GM04503 (cell line): Measurements from ENCODE around the gene MSANTD1.

Source experiments
- DNase-seq: peaks from one replicate; pipeline ENCODE4 v3.0.0-alpha.2; 2012; ENCODE audit warnings: low read depth

MSANTD1 gene

GRCh38 chr4:3233391-3234071 lies 15.4 kb upstream of the MSANTD1 start:
- DNase-seq: no peak

DNA sequence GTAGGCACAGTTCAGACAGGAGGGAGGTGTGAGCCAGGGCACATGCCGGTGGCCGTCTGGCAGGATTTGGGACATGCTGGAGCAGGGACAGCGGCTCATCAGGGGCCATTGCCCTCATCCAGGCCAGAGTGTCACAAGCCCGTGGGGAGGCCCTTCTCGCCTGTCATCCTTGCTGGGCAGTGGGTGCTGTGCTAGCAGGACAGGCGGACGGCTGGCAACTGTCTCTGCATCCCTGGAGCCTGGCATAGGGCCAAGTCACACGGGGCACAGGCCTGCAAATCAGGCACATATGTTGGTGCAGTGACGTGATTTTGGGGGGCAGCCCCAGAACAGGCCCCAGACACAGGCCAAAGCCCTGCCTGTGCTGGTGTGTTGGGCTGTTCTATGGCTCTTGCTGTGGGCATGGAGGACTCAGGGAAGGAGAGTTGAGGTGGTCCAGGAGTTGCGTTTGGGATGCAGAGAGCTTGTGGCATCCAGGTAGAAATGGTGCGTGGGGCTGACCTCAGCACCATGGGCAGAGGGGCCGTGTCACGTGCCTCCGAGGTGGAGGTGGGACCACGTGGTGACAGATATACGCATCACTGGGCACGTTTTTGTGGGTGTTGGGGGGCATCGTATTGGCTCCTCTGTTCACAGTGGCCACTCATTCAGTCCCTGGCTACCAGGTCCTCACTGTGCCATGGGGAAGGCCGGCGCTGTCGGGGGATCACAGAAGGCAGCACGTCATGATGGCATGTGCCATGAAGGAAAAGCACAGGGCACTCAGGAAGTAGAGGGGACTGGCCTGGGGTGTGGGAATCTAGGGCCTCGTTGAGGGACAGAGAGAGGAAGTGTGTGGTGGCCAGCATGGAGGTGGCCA lies 14.6 kb upstream of the MSANTD1 start:
- DNase-seq: no peak

DNA sequence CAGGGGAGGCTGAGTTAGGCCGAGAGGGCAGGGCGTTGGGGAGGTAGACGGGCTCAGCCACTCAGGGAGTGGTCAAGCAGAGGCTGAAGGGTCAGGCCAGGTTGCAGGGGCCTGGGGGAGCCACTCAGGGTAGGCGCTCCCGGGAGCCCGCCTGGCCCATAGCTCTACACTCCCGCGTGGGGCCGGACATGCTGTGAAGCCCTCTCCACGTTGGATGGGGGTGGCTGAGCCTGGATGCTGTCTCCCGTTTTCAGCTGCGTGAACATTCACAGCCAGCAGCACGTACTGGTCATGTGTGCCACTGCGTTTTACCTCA lies 14.0 kb upstream of the MSANTD1 start:
- no peak for DNase-seq

- DNase-seq: no peak
Measured at GRCh38 chr4:3235581-3235980, 13.4 kb upstream of the MSANTD1 start.

DNA sequence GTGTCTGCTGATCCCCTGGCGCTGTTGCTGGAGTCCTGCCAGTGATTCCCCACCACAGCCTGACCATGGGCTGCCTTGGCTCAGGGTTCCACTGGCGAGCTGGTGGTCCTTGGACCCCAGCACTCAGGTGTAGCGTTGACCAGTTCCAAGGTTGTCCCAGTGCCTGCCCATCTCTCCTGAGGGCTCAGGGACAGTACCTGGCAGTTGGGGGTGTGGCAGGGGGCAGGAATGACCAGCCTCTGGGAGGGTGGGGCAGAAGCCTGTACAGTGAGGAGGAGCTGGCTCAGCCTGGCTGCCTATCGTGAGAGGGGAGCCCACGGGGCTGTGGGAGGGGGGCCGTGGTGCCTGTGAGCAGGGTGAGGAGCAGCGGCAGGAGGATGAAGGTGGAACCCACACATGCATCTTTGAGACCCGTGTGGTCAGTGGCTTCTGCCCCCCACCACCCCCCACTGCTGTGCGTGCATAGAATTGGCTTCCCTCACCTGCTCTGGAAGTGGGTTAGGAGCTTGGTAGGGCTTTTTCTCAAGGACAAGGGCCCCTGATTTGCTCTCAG lies 12.6 kb upstream of the MSANTD1 start:
- no peak for DNase-seq

GRCh38 chr4:3237266-3237665 lies 11.7 kb upstream of the MSANTD1 start:
- no peak for DNase-seq

- DNase-seq: no peak
Measured at GRCh38 chr4:3237712-3238560, 11.0 kb upstream of the MSANTD1 start.

DNA sequence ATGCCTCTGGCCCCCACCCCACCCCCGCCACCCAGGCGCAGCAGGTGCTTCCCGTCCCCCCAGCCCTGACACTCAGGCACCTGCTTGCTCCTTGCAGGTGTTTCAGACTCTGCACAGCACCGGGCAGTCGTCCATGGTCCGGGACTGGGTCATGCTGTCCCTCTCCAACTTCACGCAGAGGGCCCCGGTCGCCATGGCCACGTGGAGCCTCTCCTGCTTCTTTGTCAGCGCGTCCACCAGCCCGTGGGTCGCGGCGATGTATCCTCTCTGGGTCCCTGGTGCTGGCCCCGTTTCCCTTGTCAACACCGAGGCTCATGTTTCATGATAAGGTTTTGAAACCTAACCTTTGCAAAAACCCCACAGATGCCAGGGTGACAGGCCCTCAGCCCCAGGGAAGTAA lies 10.2 kb upstream of the MSANTD1 start:
- no peak for DNase-seq

DNA sequence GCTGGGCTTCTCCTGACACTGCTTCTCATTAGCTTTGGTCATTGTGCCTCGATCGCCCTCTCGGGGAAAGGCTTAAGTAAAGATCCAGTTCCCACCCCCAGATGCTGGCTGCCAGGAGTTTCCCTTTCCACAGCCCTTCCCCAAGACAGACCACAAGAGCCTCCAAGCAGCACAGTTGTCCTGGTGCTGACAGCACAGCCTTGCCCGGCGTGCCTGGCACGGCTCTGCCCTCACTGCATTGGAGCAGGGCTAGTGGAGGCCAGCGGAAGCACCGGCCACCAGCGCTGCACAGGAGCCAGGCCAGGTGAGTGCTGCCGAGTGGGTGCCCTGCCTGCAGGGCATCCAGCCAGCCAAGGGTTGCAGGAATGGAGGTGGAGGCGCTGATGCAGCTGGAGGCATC lies 9.7 kb upstream of the MSANTD1 start:
- DNase-seq: no peak

DNA sequence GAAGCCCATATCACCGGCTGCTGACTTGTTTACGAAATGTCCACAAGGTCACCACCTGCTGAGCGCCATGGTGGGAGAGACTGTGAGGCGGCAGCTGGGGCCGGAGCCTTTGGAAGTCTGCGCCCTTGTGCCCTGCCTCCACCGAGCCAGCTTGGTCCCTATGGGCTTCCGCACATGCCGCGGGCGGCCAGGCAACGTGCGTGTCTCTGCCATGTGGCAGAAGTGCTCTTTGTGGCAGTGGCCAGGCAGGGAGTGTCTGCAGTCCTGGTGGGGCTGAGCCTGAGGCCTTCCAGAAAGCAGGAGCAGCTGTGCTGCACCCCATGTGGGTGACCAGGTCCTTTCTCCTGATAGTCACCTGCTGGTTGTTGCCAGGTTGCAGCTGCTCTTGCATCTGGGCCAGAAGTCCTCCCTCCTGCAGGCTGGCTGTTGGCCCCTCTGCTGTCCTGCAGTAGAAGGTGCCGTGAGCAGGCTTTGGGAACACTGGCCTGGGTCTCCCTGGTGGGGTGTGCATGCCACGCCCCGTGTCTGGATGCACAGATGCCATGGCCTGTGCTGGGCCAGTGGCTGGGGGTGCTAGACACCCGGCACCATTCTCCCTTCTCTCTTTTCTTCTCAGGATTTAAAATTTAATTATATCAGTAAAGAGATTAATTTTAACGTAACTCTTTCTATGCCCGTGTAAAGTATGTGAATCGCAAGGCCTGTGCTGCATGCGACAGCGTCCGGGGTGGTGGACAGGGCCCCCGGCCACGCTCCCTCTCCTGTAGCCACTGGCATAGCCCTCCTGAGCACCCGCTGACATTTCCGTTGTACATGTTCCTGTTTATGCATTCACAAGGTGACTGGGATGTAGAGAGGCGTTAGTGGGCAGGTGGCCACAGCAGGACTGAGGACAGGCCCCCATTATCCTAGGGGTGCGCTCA lies 8.7 kb upstream of the MSANTD1 start:
- no peak for DNase-seq

DNA sequence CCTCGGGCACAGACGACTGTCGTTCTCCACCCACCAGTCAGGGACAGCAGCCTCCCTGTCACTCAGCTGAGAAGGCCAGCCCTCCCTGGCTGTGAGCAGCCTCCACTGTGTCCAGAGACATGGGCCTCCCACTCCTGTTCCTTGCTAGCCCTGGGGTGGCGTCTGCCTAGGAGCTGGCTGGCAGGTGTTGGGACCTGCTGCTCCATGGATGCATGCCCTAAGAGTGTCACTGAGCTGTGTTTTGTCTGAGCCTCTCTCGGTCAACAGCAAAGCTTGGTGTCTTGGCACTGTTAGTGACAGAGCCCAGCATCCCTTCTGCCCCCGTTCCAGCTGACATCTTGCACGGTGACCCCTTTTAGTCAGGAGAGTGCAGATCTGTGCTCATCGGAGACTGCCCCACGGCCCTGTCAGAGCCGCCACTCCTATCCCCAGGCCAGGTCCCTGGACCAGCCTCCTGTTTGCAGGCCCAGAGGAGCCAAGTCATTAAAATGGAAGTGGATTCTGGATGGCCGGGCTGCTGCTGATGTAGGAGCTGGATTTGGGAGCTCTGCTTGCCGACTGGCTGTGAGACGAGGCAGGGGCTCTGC lies 7.9 kb upstream of the MSANTD1 start:
- DNase-seq: no peak

- DNase-seq: no peak
Measured at GRCh38 chr4:3241898-3242524, 6.9 kb upstream of the MSANTD1 start.

- no peak for DNase-seq
Measured at GRCh38 chr4:3243136-3243780, 5.7 kb upstream of the MSANTD1 start.

DNA sequence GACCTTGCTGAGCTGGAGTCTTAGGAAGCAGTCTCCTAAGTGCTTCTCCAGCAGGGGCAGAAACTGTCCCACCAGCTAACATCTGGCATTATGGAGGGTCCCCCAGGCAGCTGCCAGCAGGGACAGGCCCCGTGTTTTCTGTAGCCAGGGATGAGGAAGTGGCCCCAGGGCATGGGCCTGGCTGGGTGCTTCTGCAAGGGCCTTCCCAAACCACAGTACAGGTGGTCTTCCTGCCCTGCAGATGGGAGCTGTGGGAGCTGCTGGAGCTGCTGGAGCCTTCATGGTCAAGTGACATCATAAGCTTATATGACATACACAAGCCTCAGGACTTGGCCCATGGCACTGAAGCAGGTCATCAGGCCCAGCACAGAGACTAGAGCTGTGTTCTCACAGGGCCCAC lies 5.0 kb upstream of the MSANTD1 start:
- no peak for DNase-seq

GRCh38 chr4:3244747-3245146 lies 4.2 kb upstream of the MSANTD1 start:
- DNase-seq: no peak

GRCh38 chr4:3245676-3246075 lies 3.3 kb upstream of the MSANTD1 start:
- DNase-seq: no peak

DNA sequence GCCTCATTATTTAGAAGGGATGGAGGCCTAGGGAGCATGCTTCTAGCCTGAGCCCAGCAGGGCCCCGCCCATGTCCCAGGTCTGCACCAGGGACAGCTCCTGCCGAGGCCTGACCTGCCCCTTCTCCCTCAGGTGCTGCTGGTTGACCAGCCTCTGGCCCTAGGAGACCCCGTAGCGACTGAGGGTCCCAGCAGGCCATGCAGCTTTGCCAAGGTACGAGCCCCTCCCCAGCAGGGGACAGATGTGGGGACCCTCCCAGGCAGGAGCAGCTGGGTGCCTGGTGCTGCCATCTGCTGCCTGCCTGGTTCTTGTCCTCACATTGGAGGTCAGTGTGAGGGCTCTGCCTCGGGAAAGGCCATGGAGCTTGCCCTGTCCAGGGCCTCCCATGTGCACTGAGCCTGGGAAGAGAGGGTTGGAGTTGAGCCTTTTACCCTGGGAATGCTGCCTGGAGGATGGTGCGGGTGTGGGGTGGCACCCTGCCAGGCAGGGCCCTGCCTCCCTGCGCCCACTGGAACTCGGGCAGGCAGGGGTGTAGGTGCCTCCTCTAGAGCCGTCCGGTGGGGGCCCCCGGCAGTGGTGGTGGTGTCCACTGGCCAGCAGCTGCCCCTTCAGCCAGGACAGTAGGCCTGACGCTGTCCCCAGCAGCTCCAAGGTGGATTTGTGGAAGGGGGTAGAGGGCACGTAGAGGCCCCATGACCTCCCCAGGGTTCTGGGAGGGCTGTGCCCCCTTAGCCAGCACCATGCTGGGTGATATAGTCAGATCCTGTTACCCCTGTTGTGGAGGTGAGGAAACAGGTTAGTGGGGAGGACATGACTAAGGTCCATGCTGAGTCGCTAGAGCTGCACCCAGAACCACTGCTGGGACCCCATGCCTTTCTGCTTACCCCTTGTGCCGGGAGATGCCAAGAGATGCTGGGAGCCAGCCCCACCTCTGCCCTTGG lies 2.2 kb upstream of the MSANTD1 start:
- no peak for DNase-seq

GRCh38 chr4:3247399-3248177 lies 1.4 kb upstream of the MSANTD1 start:
- no peak for DNase-seq
